ENCODE measurements around the gene SMIM23.
A peak's percentile ranks its signal among the peaks of the same experiment; 100 is the strongest.

Gene SMIM23

DNA sequence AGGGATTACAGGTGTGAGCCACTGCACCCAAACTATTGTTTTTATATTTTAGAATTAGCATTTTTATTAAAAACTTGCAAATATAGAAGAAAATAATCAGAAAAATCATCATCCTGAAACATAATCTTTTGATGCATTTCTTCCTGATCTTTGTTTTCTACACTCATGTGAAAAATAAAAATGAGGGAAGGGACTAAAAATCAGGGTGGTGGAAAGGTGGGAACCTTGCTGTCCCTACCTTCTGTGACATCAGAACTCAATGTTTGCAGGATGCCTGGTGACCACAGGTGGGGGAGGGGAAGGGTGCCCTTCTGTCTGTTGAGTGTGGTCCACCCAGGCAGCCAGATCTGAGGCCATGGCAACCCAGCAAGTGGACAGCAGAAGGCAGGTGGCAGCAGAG, at the start of gene SMIM23:
SMIM23 (plus strand) TSS at position 301 of the 400 bp plus-strand sequence; CDS start at position 356, 55 bp downstream.
- DNase-seq: peak; percentile 53

DNA sequence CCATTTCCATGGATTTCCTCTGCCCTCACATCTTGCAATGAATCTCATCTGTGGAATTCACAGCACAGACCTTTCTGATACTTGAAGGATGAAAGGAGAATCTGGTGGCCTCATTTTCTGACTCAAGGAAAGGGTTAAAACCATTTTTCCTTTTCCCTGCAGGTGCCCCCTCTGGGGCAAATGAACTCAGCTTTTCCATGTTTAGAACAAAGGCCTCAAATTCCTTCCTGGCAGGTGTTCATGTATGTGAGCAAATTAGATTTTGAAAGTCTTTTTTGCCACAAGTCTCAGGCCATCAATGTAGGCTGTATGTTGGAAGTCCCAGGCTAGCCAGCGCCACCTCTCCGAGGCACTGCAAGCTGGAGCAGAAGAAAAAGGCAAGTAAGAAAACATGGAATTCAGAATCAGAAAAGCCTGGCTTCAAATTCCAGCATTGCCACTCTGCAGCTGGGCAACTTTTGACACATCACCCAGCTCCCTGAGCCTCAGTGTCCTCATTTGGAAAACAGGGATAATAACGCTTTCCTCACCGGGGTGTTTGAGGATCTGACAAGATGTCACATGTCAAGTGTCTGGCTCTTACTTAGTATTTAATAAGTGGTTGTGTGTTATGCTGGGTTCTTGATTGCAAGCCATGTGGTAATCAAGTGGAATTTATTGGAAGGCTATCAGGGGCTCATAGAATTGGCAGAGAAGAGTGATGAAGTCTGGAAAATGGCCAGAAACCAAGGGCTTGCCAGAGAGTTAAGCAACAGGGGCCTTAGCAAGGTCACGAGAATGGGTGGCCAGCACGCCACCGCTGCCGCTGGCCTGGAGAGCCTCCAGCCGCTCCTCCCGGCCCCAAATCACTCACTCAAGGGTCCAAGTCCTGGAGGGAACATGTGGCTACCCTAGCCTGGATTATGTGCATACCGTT, 48.4 kb upstream of the SMIM23 start:
- no peak for DNase-seq

DNA sequence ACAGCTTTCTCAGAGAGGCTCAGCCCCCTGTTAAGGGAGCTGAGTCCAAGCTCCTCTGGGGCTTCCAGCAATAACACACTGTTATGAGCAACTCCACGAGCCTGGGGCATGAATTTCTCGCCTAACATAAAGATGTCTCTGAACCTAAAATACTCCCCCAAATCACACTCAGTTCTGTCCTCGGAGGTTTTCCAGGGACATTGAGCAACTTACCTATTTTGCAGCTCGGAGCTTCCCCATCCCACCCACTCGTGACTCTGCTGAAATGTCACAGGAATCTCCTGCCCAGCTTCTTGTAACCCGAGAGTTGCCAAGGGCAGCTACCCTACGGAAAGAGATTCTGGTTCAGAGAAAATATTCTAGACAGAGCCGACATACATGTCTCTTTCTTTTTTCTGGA, 47.1 kb upstream of the SMIM23 start:
- DNase-seq: no peak

DNA sequence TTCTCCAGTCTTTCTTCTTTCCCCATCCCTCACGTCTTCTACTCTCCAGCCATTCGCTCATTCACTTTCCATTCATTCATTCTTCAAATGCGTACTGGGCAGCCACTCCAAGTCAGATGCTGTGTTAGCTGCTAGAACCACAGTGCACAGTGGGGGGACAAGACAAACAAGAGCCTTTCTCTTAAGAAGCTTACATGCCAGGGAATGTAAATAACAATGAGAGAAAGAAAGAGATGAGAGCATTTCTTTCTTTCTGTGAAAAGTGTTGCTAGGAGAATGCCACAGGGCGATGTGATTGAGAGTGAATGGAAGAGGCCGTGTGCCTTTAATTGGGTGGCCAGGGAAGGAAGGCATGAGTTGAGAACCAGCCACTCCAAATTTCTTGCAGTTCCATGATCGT, 46.3 kb upstream of the SMIM23 start:
- DNase-seq: no peak

DNA sequence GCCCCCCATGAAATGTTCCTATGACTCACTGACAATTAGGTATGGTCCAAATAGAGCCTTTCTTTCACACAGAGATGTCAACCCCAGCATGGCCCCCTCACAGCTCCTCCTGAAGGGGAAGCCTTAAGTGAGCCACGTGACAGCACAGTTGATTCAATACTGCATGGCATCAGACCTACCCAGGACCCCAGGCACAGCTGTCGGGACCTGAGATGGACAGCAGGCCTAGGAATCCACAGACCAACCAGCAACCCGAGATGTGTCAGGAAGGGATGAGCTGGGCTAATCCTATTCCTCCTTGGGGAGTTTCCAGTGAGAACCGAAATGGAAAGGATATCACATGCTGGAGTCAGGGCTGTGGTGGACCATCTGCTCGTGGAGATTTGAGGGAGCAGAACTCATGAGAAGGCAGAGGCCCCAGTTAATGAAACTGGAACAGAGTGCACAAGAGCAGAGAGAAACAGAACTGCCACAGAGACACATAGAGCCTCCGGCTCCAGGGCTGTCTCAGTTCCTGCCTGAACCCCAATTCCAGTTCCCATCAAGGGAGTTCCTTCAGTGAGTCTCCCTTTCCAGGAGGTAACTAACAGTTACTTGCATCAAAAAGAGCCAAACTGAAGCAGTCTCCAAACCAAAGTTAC, 42.1 kb upstream of the SMIM23 start:
- no peak for DNase-seq

DNA sequence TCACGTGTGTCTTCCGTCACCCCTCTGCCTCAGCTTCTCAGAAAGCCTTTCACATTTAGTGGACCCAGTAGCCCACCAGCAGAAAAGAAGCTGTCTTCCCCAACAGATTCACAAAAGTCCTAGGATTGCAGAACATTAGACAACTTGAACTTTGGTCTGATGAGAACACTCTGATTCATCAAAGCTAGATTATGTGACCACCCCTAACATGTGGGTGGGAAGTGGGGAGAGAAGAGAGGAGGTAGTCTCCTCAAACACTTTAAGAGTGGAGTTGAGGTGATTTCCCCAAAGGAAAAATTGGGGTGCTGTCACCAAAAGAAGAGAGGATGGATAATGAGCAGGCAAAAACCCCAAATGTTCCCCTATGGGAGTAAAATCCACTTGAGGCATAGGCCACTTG, 41.4 kb upstream of the SMIM23 start:
- DNase-seq: no peak

DNA sequence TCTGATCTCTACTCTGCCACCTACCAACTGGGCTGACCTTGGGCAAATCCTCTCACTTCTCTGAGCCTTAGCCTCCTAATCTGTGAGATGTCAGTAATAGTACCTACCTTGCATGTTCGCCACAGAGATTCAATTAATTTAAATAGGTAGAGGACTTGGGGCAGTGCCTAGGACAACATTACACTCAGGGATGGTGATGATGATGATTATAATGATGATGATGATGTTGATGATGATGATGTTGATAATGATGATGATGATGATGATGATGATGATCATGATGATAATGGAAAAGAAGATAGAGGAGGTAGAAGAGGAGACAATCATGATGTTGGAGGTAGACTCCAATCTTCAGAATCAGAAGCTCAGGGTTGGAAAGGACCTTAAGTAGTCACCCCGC, 40.7 kb upstream of the SMIM23 start:
- no peak for DNase-seq

DNA sequence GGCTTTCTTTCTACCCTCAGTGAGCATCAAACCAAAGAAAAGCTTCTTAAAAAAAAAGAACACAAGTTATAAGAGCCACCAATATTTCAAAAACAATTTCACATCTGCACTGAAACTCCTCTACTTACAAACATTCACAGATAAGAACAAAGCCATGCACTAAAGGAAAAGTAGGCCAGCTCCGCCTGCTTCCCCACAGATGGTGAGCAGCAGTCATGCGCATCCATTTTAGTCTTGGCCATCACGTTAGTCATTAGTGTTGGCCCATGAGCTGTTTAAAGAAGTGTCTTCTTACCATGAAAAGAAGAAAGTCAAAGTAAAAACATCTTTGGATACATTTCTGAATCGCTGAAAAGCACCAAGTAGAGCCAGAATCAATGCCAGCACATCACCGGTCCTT, 40.0 kb upstream of the SMIM23 start:
- DNase-seq: no peak

DNA sequence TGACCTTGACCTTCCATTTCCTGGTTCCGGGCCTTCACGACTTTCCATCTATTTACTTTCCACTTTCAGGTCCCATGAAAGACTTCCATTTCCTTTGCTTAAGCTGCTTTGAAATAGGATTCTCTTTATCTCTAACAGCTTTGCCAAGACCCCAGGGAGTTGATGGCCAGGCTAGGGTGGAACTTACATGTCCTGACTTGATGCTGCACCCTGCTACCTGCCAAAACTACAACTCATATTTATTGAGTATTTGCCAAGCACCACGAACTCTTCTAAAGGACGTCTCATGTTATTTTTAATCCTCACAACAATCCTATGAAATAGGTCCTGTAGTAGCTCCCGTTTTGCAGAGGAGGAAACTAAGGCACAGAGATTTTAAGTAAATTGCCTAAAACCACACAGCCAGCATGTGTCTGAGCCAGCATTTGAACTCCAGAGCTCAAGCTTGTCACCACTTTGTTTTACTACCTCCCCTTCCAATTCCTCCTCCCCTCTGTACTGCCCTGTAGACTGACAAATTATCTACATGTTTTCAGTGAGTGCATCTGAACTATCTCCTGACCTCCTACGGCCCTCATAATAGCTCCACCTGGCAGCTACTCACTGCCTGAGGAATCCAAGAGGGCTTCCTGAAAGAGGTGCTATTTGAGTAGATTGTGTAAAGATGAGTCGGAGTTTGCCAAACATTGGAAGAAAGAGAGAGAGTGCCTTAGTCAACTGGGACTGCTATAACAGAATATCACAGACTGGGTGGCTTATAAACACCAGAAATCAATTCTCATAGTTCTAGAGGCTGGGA, 38.4 kb upstream of the SMIM23 start:
- DNase-seq: no peak

DNA sequence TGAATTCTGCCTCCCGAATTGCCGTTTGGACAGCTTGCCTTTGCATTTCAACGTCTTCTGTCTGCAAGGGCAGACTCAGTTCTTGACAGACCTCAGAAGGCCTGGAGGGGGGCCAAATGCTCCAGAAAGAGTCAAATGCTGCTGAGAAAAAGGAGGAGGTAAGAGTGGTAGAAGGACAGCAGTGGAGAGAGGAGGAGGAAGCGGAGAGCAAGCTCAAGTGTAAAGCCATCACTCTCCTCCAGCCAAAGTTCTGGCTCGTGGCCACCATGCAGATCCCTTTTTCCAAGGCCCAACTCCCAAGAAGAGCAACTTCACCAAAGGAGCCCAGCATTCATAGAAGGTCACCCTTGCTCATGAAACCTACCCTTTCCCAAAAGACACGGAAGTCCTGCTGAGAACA, 36.9 kb upstream of the SMIM23 start:
- DNase-seq: no peak

DNA sequence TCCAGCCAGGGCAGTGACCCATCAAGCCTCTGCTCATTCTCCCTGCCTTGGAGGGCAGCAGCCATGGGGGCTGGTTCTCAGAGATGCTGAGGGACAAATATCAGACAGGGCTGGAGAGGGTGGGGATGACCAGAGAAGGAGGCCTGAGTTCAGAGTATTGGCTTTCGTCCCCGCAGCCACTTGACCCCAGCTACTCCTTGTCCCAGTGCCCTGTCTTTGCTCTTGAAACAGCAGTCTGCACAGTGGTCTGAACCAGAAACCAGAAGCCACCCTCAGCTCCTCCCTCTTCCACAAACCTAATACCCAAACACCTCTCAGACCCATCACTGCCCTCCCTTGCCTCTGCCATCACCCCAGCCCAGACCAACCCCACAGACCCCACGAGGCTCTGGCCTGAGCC, 36.3 kb upstream of the SMIM23 start:
- DNase-seq: no peak

DNA sequence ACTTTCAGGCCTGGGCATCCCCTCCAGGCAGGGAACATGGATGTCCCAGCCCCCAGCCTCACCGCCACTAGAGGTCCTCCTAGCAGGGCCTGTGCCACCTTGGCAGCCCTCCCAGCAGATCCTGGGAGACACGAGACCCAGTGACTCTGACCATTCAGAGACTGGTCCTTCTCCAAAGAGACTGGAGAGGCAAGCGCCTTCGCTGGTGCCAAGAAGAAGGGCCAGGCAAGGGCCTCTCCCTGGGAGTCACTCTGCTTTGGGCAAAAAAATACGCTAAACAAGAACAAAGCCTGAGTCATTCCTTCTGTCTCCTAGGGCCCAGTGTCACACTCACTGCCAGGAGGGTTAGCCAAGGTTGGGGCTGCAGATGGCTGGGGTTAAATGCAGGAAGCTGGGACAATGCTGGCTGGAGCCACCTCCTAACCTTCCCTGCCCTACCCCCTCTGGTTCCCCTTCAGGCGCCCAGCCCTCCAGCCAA, 35.3 kb upstream of the SMIM23 start:
- no peak for DNase-seq

DNA sequence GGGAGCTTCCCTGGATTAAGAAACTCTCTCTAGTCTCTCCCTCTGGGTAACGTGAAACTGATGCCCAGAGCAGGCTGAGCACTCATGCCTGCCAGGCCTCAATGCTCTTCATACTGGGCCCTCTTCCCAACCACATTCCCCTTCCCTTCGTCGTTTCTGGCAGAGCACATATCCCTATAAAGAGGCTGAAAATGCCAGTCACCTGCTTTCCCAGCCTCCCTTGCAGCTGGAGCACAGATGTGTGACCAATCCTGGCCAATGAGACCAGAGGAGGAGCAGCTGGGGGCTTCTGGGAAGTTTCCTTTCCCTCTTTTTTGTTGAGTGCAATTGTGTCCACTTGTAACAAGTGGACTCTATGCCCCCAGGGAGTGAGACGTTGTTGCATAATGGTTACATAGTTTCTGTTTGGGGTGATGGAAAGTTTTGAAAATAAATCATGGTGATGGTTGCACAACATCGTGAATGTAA, 30.2 kb upstream of the SMIM23 start:
- no peak for DNase-seq

DNA sequence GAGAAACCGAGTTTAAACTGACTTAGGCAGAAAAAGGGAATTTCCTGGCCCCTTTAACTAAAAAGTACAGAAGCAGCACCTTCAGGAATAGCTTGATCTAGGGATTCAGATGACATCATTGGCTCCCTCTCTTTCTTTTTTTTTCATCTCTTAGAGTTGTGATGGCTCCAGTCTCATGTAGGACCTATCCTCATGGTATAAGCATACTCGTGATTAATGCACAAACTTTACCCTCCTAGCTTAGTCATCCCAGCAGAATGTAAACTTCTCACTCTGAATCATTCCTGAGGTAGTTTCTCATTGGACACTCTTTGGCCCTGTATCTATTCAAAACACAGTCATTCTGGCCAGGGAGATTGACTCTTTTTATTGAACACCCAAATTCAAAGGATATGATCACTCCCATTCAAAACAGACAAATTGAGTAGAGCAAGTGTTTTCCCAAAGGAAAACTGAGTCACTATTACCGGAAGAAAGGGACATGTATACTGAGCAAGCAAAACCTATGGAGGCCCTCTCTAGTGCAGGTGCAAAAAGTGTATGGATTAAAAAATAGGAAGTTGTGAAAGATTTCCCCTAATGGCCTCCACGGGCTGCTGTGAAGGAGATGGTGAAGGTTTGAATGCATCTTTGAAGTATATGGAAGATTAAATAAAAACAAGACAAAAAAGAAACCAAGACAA, 27.6 kb upstream of the SMIM23 start:
- DNase-seq: no peak

DNA sequence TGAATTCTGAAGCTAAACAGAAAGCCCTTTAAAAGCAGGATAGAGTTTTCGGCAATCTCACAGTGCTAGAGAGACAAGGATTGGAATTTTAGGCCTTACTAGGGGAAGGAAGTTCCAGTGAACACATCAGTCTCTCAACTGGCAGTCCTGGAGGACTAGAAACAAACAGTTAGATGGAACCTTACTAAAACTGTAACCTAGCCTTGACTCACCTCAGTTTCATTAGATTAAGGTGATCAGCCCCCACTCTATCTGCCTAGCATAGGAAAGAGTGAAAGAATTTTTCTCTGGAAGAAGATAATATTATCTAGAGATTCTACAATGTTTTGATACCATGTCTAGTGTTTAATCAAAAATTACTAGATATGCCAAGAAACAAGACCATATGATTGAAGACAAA, 25.8 kb upstream of the SMIM23 start:
- DNase-seq: no peak

DNA sequence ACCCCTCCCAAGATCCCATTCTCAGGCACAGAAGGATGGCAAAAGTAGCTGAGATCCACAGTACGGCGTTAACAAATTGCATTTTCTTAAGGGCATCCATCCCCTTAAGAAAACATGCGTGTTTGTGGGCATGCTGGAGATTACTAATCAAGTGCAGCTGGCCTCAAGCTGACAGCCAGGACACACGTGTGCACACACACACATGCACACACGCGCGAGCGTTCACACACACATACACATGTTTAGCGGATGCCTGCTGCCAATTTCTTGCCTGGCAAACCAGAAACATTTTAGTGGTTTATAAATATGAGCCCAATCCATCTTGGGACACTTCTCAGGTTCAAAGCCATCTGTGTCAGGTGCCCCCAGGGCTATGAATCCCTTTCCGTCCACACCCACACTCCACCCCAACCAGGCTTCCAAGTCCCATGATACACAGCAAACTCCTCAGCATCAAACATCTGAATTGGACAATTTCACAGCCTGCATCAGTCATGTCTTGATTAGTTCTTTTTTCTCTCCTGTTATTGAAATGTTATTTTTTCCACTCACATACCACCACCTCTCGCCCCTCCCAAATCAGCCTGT, 23.5 kb upstream of the SMIM23 start:
- DNase-seq: no peak

DNA sequence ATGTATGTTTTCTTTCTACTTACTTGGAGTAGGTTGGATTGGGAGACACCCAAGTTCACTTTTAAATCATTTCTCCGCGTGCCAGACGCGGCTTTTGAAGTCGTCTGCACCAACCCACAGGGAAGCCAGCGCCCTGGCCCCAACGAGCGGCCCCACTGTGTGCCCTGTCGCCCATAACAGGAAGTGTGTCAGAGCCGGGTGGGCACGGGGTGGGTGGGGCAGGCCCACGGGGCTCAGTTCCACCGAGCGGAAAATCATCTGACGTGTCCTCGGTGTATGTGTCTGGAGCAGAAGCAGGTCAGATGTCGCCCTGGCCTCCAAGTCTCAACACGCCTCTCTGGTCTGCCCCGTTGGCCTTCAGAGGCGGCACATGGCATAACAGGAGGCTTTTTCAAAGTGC, 22.7 kb upstream of the SMIM23 start:
- DNase-seq: no peak

DNA sequence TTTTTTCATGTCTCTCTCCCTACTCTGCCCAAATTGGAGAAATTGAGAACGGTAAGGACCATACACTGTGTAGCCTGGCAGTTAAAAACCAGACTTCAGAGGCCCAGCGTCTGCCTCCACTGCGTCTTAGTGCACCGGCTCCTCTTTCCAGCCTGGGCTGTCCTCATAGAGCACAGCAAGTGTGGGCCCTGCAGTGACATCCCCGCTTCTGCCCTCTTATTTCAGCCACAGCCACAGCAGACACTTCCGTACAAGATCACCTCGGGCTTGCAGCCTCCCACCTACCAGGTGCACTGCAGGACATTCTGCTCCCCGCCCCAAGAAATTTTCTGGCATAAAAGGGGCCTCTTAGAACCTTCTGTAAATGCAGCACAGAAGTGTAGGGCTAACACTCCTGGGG, 21.4 kb upstream of the SMIM23 start:
- DNase-seq: no peak

DNA sequence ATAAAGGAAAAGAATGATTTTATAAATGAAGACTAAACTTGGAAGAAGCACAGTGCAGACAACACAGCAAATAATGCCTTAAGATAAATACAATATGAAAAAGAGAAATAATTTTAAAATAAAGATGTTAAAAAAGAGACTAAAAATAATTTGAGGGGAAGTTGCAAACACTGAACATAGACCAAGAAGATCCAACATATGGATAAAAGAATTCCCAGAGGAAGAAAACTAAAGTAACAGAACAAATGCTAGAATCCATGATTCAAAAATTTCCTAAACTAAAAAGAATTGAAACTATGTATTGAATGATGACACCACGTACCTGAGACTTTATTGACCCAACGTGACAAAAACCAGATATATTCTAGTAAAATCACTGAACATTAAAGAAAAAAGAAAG, 18.7 kb upstream of the SMIM23 start:
- DNase-seq: no peak

DNA sequence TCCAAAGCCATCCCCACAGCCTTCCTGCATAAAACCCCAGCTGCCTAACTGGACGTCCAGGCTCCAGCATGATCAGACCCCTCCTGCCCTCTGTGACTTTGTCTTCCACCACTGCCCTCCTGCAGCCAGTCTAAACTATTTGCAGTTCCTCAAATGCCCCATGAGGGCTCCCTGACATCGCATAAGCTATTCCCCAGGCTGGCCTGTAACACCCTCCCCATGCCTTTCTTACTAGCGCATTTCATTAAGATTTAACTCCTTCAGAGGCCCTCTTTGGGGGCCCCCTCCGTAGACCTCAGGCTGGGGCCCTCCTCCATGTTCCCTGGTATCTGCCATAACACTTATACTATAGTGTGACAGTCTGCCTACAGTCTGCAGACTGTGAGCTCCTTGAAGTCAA, 15.5 kb upstream of the SMIM23 start:
- no peak for DNase-seq

DNA sequence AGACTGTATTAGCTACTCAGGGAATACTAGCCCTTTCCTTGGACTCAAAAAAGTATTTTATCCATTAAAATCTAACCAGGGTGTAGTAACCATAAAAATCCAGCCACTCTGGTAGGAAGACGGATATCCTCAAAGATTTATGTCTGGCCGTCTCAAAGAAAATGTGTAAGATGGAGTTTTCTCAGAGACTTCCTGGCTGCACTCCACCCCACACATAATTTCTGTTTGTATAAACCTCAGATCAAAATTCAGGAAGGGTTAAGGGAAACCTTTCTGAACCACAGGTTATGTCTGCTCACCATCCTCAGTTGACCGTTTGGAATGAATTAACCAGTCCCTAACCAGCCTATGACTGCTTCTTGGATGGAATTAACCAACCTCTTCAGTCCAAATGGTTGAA, 13.8 kb upstream of the SMIM23 start:
- DNase-seq: no peak

DNA sequence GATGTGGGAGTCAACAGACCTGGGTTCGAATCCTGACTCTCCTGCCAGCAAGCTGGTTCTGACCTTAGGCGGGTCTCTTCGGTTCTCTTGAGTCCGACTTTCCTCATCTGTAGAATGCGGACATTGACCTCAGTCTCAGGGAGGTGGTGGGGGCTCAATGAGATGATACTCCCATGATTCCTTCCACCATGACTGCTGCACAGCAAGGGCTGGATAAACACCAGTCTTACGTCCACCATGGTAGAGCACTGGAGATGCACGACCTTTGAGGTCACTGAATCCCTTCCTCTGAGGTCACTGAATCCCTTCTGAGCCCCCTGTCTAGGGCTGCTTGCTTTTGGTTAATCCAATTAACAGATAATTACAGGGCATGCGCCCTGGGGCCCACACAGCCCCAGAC, 12.5 kb upstream of the SMIM23 start:
- DNase-seq: no peak
